Nephron progenitor cell (in vitro differentiated cells): Measurements from ENCODE around the gene TMEM45B.
"Not testable (repeated sequence)": the region's sequence is repeated elsewhere in the genome, so short reads cannot be mapped to it uniquely, and the experiment has no call there.

ENCODE experiments used
- DNase-seq: peaks from one replicate; pipeline ENCODE4 v3.0.0; 2021
- H3K27ac Mint-ChIP-seq: 2 replicates; pipeline ENCODE4 v1.8.0; 2021; ENCODE audit warnings: mild to moderate bottlenecking, moderate library complexity, mixed read lengths
- H3K27me3 Mint-ChIP-seq: 2 replicates; pipeline ENCODE4 v1.8.0; 2021; ENCODE audit warnings: mild to moderate bottlenecking, low read depth, mixed read lengths; ENCODE audit not compliant: poor library complexity
- H3K36me3 Mint-ChIP-seq: 2 replicates; pipeline ENCODE4 v1.8.0; 2021; ENCODE audit warnings: low read depth, mixed read lengths
- H3K4me1 Mint-ChIP-seq: 2 replicates; pipeline ENCODE4 v1.8.0; 2021; ENCODE audit warnings: mixed read lengths
- H3K4me3 Mint-ChIP-seq: 2 replicates; pipeline ENCODE4 v1.8.0; 2021; ENCODE audit warnings: mild to moderate bottlenecking, moderate library complexity, mixed read lengths
- H3K9me3 Mint-ChIP-seq: 2 replicates; pipeline ENCODE4 v1.8.0; 2021; ENCODE audit warnings: mild to moderate bottlenecking, moderate library complexity, mixed read lengths
- TF ChIP-seq, protein P1 (sequence below): fragments of 200-600 bp; sonication (generic); IDR thresholded peaks from 2 replicates; pipeline ENCODE4 v1.5.0; 2021; ENCODE audit warnings: antibody characterized with exemption

Gene TMEM45B

DNA sequence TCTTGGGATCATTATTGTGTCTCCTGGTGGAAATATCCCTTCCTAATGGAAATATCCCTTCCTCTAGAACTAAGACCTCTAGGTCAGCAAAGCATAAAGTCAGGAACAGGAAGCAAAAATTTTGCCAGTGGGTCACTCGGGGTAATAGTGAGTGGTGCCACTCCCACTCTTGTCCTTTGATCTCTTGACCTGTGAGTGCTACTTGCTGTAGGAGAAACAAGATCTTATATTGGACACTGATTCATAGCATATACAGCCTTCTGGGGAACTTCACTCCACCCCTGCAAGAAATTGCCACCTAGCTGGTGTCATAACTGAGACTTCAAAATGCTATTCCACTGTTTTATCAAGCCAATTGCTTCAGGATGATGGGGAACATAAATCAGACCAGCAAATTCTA is 44.7 kb upstream of the TMEM45B start:
- H3K9me3 Mint-ChIP-seq = peaks cover 17% of the 10 kb centered on the region
- H3K4me1 Mint-ChIP-seq = peaks cover 5% of the 10 kb centered on the region
- no peak for DNase-seq
- peaks cover 22% of the 10 kb centered on the region for H3K27me3 Mint-ChIP-seq
- H3K27ac Mint-ChIP-seq = no peak overlapping the region
- no peak overlapping the region for H3K4me3 Mint-ChIP-seq
- TF ChIP-seq, protein P1, sequence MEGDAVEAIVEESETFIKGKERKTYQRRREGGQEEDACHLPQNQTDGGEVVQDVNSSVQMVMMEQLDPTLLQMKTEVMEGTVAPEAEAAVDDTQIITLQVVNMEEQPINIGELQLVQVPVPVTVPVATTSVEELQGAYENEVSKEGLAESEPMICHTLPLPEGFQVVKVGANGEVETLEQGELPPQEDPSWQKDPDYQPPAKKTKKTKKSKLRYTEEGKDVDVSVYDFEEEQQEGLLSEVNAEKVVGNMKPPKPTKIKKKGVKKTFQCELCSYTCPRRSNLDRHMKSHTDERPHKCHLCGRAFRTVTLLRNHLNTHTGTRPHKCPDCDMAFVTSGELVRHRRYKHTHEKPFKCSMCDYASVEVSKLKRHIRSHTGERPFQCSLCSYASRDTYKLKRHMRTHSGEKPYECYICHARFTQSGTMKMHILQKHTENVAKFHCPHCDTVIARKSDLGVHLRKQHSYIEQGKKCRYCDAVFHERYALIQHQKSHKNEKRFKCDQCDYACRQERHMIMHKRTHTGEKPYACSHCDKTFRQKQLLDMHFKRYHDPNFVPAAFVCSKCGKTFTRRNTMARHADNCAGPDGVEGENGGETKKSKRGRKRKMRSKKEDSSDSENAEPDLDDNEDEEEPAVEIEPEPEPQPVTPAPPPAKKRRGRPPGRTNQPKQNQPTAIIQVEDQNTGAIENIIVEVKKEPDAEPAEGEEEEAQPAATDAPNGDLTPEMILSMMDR = no peak
- no peaks in the 10 kb centered on the region for H3K36me3 Mint-ChIP-seq

DNA sequence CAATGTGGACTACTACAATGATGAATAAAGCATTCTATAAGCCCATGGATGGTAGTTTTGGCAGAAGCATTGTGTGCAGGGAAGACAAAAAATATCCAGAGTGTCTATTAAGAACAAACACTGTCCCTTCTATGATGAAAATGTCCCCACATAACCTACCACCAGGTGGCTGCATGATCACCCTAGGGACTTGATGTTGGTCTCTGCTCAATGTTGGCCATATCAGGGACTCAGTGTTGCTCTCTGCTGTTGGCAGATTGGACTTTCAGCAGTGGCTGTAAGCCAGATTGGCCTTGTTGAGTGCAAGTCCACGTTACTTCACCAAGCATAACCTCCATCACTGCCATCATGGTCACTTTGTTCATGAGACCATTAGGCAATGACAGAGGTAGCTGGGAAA is 44.2 kb upstream of the TMEM45B start:
- not testable (repeated sequence) for DNase-seq, H3K27ac Mint-ChIP-seq, H3K4me1 Mint-ChIP-seq, H3K36me3 Mint-ChIP-seq, H3K4me3 Mint-ChIP-seq
- Mint-ChIP-seq H3K27me3 (peaks cover 22% of the 10 kb centered on the region), H3K9me3 (peaks cover 17% of the 10 kb centered on the region)

DNA sequence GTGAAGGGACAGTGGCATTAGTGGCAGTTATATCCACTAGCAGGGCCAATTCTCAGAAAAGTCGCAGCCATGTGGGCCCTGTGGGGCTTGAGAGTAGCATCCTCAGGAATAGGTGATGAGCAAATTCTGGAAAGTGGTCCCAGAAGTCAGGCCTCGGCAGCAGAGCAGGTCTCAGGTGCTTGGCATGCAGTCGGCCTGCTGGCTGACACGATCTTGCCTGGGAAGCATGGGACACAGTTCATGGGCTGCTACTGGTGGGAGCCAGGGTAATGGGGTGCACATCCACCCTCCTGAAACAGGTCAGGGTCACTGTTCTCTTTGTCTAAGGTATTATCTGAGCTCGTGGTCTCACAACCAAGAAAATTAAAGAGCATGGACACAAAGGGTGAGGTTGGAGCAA is 36.8 kb upstream of the TMEM45B start:
- Mint-ChIP-seq H3K27me3 (peaks cover 23% of the 10 kb centered on the region), H3K4me1 (no peaks in the 10 kb centered on the region), H3K4me3 (no peak overlapping the region), H3K9me3 (no peaks in the 10 kb centered on the region), H3K36me3 (no peaks in the 10 kb centered on the region), H3K27ac (no peak overlapping the region)
- no peak for DNase-seq
- TF ChIP-seq, protein P1 = no peak

DNA sequence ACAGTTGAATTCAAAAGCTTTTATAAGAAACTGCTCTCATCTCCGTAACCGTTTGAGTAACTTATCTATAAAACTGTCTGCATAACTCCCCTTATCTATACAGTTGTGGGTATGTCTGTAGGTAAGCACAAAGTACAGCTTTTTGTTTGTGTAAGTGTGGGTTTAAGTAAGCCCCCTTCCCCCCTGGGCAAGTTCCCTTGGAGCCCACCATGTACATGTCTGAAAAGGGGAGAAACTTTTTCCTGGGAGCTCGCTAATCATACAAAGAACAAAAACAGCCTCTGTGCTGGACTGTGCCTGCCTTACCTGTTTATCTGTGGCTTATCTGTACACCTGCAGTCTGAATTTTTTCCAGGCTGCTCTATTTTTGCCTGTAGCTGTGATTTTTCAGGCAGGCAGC is 36.3 kb upstream of the TMEM45B start:
- Mint-ChIP-seq H3K27ac (no peak overlapping the region), H3K9me3 (no peaks in the 10 kb centered on the region), H3K4me1 (no peaks in the 10 kb centered on the region), H3K27me3 (peaks cover 26% of the 10 kb centered on the region), H3K36me3 (no peaks in the 10 kb centered on the region), H3K4me3 (no peak overlapping the region)
- DNase-seq = no peak
- TF ChIP-seq, protein P1 = no peak

DNA sequence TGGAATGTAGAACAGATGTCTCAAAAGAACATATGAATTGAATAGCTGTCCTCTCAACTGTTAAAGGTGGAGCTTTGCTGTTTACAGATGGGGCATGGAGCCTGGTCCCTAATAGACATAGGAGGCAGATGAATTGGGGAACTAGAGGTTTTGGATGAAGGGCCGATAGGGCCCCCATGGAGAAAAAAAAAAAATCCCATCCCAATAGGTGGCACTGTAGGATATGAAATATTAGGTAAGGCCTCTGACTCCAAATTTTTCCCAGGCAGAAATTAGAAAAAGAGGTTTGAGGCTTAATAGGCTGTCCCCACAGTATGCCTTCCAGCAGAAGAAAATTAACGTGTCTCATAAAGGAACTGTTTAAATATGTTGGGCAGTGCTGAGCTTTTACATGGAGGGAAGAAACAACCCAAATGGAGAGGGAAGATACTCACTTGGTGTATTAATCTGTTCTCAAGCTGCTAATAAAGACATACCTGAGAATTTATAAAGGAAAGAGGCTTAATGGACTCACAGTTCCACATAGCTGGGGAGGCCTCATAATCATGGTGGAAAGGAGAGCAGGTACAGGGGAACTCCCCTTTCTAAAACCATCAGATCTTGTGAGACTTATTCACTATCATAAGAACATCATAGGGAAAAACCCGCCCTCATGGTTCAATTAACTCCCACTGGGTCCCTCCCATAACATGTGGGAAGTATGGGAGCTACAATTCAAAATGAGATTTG is 30.1 kb upstream of the TMEM45B start:
- Mint-ChIP-seq H3K9me3 (no peaks in the 10 kb centered on the region), H3K4me1 (no peaks in the 10 kb centered on the region), H3K36me3 (no peaks in the 10 kb centered on the region), H3K27ac (no peak overlapping the region), H3K27me3 (peaks cover 13% of the 10 kb centered on the region), H3K4me3 (no peak overlapping the region)
- TF ChIP-seq, protein P1 = no peak
- DNase-seq = no peak

DNA sequence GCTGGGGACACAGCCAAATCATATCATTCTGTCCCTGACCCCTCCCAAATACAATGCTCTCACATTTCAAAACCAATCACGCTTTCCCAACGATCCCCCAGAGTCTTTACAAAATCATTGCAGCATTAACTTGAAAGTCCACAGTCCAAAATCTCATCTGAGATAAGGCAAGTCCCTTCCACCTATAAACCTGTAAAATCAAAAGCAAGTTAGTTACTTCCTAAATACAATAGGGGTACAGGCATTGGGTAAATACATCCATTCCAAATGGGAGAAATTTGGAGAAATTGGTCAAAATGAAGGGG is 29.6 kb upstream of the TMEM45B start:
- not testable (repeated sequence) for DNase-seq, H3K9me3 Mint-ChIP-seq, H3K4me1 Mint-ChIP-seq, H3K36me3 Mint-ChIP-seq, H3K27ac Mint-ChIP-seq, H3K4me3 Mint-ChIP-seq
- peaks cover 12% of the 10 kb centered on the region for H3K27me3 Mint-ChIP-seq

DNA sequence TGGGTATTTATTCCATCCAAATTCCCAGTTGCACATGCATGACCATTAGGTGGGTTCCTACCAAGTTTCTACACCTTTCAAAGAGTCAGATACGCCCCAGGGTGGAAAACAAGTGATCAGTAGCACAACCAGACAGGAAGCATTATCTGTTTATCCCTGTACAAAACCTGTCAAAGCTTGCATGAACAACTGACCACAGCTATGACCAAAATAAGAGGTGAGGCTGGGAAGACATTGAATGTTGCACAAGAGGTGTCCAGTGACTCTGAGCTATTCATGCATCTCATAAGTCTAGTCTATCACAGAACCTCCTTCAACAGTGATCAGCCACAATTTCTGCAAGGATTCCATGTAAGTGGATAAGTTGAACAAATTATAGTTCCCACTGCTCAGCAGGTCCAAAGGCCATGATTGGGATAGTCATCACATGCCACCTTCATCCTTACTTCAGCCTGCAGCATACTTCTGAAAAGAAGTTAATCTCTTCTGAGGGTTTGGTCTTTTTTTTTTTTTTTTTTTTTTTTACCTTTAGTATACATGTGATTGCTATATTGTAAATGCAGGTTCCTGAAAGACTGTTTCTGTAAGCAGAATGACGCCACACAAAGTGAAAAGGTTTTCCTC is 28.0 kb upstream of the TMEM45B start:
- H3K4me3 Mint-ChIP-seq = no peak overlapping the region
- H3K27ac Mint-ChIP-seq = no peak overlapping the region
- peaks cover 16% of the 10 kb centered on the region for H3K27me3 Mint-ChIP-seq
- no peak for DNase-seq
- H3K4me1 Mint-ChIP-seq = no peaks in the 10 kb centered on the region
- no peaks in the 10 kb centered on the region for H3K9me3 Mint-ChIP-seq
- TF ChIP-seq, protein P1 = no peak
- H3K36me3 Mint-ChIP-seq = no peaks in the 10 kb centered on the region
